ENCODE data around the gene PAQR5. TPM values are rescaled to one million over a fixed set of nuclear protein-coding genes. Genes with fewer than 3 reads are reported as not detected.

PAQR5 gene
- total RNA-seq, 1 experiment from 2014 or later: 34.0 TPM

DNA sequence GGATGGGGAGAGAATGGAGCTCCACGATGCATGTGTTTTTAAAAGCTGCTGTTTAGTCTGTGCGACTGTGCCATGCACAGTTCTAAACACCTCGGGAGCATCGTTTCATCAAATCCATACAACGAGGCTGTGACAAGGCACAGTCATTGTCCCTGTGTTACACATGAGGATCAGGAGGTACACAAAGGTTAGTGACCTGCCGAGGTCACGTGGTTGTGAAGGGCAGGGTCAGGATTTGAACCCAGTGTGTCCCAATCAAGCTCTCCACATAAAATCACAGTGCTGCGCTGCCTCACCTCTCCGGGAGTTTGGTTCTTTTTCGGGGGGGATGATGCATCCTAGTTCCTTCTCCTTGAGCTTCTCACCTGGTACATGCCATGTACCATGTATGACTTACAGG, 96.7 kb downstream of the PAQR5 start:
- no peak overlapping the region for H3K4me2 ChIP-seq (ENCODE audit: low read length)
- POLR2A ChIA-PET: no interaction called here
- CTCF ChIA-PET: interaction anchor here (1.2 to 3.6 kb wide), 3 partner anchors 18 to 336 kb away, joined by 4 to 18 read pairs (median 7); partner anchors contain the start of gene KIF23

More for the DNA sequence above, 96.7 kb downstream of the PAQR5 start:
- BruUV-seq (replicated peaks): no TSS peak
- H2AFZ ChIP-seq (ENCODE audit: low read depth, low read length, poor library complexity, severe bottlenecking): no peak overlapping the region
- RAD21 ChIA-PET (ENCODE audit: low non-redundant PET in 1 of 2, low total read pairs in 2 of 2, uncharacterized antibody in 2 of 2, unreplicated experiment in 2 of 2): no interaction called here
- no peak overlapping the region for H3K9ac ChIP-seq (ENCODE audit: low read length)
- no peaks in the 10 kb centered on the region for H3K9me2 ChIP-seq (ENCODE audit: insufficient read depth)
- intact Hi-C loops (cut with micrococcal nuclease): no loop called here
- H3K4me1 ChIP-seq (ENCODE audit: control insufficient read depth in 1 of 2, insufficient read depth in 2 of 2, low read length in 2 of 2): peaks cover 17 to 36% of the 10 kb centered on the region in 2 experiments
- H3K79me2 ChIP-seq (ENCODE audit: insufficient read depth, low read length): no peaks in the 10 kb centered on the region
- no peak overlapping the region for H3K4me3 ChIP-seq (replicated peaks in 1 of 2; ENCODE audit: low read depth in 1 of 2, low read length in 2 of 2)
- no peak for DNase-seq (ENCODE audit: low read depth, low spot score)
- H3K9me3 ChIP-seq (ENCODE audit: control insufficient read depth in 1 of 2, insufficient read depth in 1 of 2, low read depth in 1 of 2, low read length in 2 of 2): no peaks in the 10 kb centered on the region
- no peaks in the 10 kb centered on the region for H4K20me1 ChIP-seq (ENCODE audit: insufficient read depth)
- ATAC-seq: no peak
- no peaks in the 10 kb centered on the region; a peak in 1 of 4 replicates for H3K36me3 ChIP-seq (ENCODE audit: control insufficient read depth in 1 of 2, insufficient read depth in 2 of 2, low read length in 2 of 2)
- no peaks in the 10 kb centered on the region for H3K27me3 ChIP-seq (ENCODE audit: insufficient read depth, low read length)
- no peak overlapping the region for H3K27ac ChIP-seq (ENCODE audit: low read depth, low read length)
- no peak for TF ChIP-seq ZFX (IDR thresholded peaks at IDR 0.05)
- no peak for TF ChIP-seq POLR2A (IDR thresholded peaks at IDR 0.05; ENCODE audit: borderline replicate concordance, extremely low read depth, insufficient read depth, insufficient read length)
- no peak for TF ChIP-seq SRF (IDR thresholded peaks at IDR 0.05; ENCODE audit: low read depth)
- TF ChIP-seq, protein P1, sequence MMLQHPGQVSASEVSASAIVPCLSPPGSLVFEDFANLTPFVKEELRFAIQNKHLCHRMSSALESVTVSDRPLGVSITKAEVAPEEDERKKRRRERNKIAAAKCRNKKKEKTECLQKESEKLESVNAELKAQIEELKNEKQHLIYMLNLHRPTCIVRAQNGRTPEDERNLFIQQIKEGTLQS (IDR thresholded peaks at IDR 0.05): no peak
- no peak for TF ChIP-seq EGR1 (IDR thresholded peaks at IDR 0.05; ENCODE audit: low read depth)
- no peak for TF ChIP-seq CEBPB (IDR thresholded peaks at IDR 0.05; ENCODE audit: low read depth)
- no peak for TF ChIP-seq YY1 (IDR thresholded peaks at IDR 0.05; ENCODE audit: extremely low read depth, insufficient replicate concordance, low read depth, low read length)
- TF ChIP-seq ELF1 (IDR thresholded peaks at IDR 0.05; ENCODE audit: borderline replicate concordance, low read depth): no peak
- TF ChIP-seq FOSL1 (IDR thresholded peaks at IDR 0.05; ENCODE audit: low read depth): no peak
- TF ChIP-seq, protein P2, sequence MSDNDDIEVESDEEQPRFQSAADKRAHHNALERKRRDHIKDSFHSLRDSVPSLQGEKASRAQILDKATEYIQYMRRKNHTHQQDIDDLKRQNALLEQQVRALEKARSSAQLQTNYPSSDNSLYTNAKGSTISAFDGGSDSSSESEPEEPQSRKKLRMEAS (IDR thresholded peaks at IDR 0.05): no peak
- TF ChIP-seq, protein P3, sequence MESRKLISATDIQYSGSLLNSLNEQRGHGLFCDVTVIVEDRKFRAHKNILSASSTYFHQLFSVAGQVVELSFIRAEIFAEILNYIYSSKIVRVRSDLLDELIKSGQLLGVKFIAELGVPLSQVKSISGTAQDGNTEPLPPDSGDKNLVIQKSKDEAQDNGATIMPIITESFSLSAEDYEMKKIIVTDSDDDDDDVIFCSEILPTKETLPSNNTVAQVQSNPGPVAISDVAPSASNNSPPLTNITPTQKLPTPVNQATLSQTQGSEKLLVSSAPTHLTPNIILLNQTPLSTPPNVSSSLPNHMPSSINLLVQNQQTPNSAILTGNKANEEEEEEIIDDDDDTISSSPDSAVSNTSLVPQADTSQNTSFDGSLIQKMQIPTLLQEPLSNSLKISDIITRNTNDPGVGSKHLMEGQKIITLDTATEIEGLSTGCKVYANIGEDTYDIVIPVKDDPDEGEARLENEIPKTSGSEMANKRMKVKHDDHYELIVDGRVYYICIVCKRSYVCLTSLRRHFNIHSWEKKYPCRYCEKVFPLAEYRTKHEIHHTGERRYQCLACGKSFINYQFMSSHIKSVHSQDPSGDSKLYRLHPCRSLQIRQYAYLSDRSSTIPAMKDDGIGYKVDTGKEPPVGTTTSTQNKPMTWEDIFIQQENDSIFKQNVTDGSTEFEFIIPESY (IDR thresholded peaks at IDR 0.05; ENCODE audit: extremely low read depth, insufficient replicate concordance, low read length): no peak

All from HCT116 (cell line).